H1 (cell line): ENCODE data around the gene NDC1. TPM values are rescaled to one million over a fixed set of nuclear protein-coding genes. Genes with fewer than 3 reads are reported as not detected.

Experiments
- CTCF ChIA-PET: fragments of 300-600 bp; sonication (Branson Sonifier 250); formaldehyde crosslinking; loops from one replicate; lab custom pipeline; 2021; ENCODE audit not compliant: partially characterized antibody; lab: Charles Lee
- POLR2A ChIA-PET: fragments of 300-600 bp; sonication (Branson Sonifier 250); formaldehyde crosslinking; loops from one replicate; lab custom pipeline; 2021; ENCODE audit warnings: inconsistent platforms; ENCODE audit not compliant: partially characterized antibody; lab: Charles Lee
- DNase-seq, 2 experiments: peaks; one replicate each; pipeline versions ENCODE4 v3.0.0 to v3.0.0-alpha.2; 2010 to 2022; ENCODE audit warnings: low spot score in 2 of 2, low read depth in 1 of 2, mixed read lengths in 1 of 2
- FAIRE-seq: peaks from 2 replicates; lab custom pipeline; 2011; peaks lifted over from hg19 to GRCh38; lab: Jason Lieb, UNC
- H2AFZ ChIP-seq: 2 replicates; pipeline ENCODE4 v1.8.1; 2012; ENCODE audit warnings: low read length, inconsistent platforms
- H2AK5ac ChIP-seq: 2 replicates; pipeline ENCODE4 v1.6.1; 2013; ENCODE audit warnings: low read depth, low read length
- H2BK120ac ChIP-seq: replicated peaks from 2 replicates; pipeline ENCODE3; 2013; ENCODE audit warnings: low read depth, low read length, inconsistent platforms
- H2BK12ac ChIP-seq: 2 replicates; pipeline ENCODE4 v1.6.1; 2013; ENCODE audit warnings: low read depth, low read length
- H2BK15ac ChIP-seq: 2 replicates; pipeline ENCODE4 v1.6.1; 2013; ENCODE audit warnings: low read length
- H2BK20ac ChIP-seq: 2 replicates; pipeline ENCODE4 v1.6.1; 2013; ENCODE audit warnings: low read length
- H2BK5ac ChIP-seq: 2 replicates; pipeline ENCODE4 v1.6.1; 2013; ENCODE audit warnings: low read depth, low read length
- H3K14ac ChIP-seq: 2 replicates; pipeline ENCODE4 v1.6.1; 2013; ENCODE audit warnings: inconsistent platforms; ENCODE audit not compliant: insufficient read length
- H3K18ac ChIP-seq: 2 replicates; pipeline ENCODE4 v1.6.1; 2013; ENCODE audit warnings: low read length; ENCODE audit errors: extremely low read depth
- H3K23ac ChIP-seq: 2 replicates; pipeline ENCODE4 v1.6.1; 2013; ENCODE audit warnings: inconsistent platforms; ENCODE audit not compliant: insufficient read length
- H3K23me2 ChIP-seq: 2 replicates; pipeline ENCODE4 v1.6.1; 2013; ENCODE audit warnings: low read depth, low read length
- H3K27ac ChIP-seq: 2 replicates; pipeline ENCODE4 v1.6.1; 2011; ENCODE audit warnings: low read depth, low read length, inconsistent platforms
- H3K27me3 ChIP-seq, 4 experiments: replicated peaks in 1 of 4; 1 replicate in 1 of 4; 2 replicates in 3 of 4; pipeline versions ENCODE4 v1.6.1 to v1.8.1; 2011 to 2013; ENCODE audit warnings: low read length in 3 of 4, mild to moderate bottlenecking in 3 of 4, inconsistent platforms in 2 of 4, mixed read lengths in 2 of 4, moderate library complexity in 1 of 4; ENCODE audit not compliant: control insufficient read depth in 3 of 4, insufficient read depth in 3 of 4; ENCODE audit errors: extremely low read depth in 1 of 4
- H3K36me3 ChIP-seq, 4 experiments: 2 replicates each; pipeline versions ENCODE4 v1.6.1 to v1.8.1; 2011 to 2013; ENCODE audit warnings: mild to moderate bottlenecking in 4 of 4, low read length in 3 of 4, moderate library complexity in 2 of 4, control low read depth in 1 of 4, inconsistent platforms in 1 of 4; ENCODE audit not compliant: insufficient read depth in 4 of 4, control insufficient read depth in 2 of 4
- H3K4ac ChIP-seq: replicated peaks from 2 replicates; pipeline ENCODE3; 2013; ENCODE audit warnings: low read length, low read depth, mixed read lengths, inconsistent platforms; ENCODE audit not compliant: insufficient read length
- H3K4me1 ChIP-seq, 4 experiments: replicated peaks in 1 of 4; 1 replicate in 1 of 4; 2 replicates in 3 of 4; pipeline versions ENCODE4 v1.6.1 to v1.8.1; 2011 to 2013; ENCODE audit warnings: low read length in 3 of 4, inconsistent platforms in 2 of 4, mixed read lengths in 1 of 4; ENCODE audit not compliant: insufficient read depth in 4 of 4, control insufficient read depth in 3 of 4
- H3K4me2 ChIP-seq, 2 experiments: 2 replicates each; pipeline versions ENCODE4 v1.6.1 to v1.8.1; 2011 to 2013; ENCODE audit warnings: low read depth in 2 of 2, low read length in 2 of 2, control low read depth in 1 of 2, inconsistent platforms in 1 of 2, mild to moderate bottlenecking in 1 of 2; ENCODE audit not compliant: insufficient read depth in 1 of 2
- H3K4me3 ChIP-seq, 4 experiments: fragments of 200-600, 300-600 bp in 1 of 4; sonication (generic), shearing (Covaris generic), sonication (Bioruptor Twin) in 1 of 4; 2 replicates each; pipeline versions ENCODE4 v1.5.1 to v1.8.1; 2011 to 2016; ENCODE audit warnings: low read length in 4 of 4, low read depth in 3 of 4, control low read depth in 2 of 4, inconsistent platforms in 2 of 4, mild to moderate bottlenecking in 2 of 4, mixed read lengths in 1 of 4, moderate library complexity in 1 of 4; ENCODE audit not compliant: insufficient read depth in 2 of 4; ENCODE audit errors: extremely low read depth in 1 of 4
- H3K56ac ChIP-seq: replicated peaks from 2 replicates; pipeline ENCODE3; 2013; ENCODE audit warnings: low read depth, mild to moderate bottlenecking, mixed read lengths, low read length, inconsistent platforms; ENCODE audit not compliant: insufficient read length
- H3K79me1 ChIP-seq: 2 replicates; pipeline ENCODE4 v1.6.1; 2013; ENCODE audit warnings: low read depth, low read length, control low read depth
- H3K79me2 ChIP-seq, 2 experiments: 2 replicates each; pipeline versions ENCODE4 v1.6.1 to v1.8.1; 2012 to 2013; ENCODE audit warnings: low read length in 2 of 2, mild to moderate bottlenecking in 2 of 2, inconsistent platforms in 1 of 2; ENCODE audit not compliant: insufficient read depth in 2 of 2, control insufficient read depth in 1 of 2
- H3K9ac ChIP-seq, 4 experiments: replicated peaks in 1 of 4; 1 replicate in 1 of 4; 2 replicates in 3 of 4; pipeline versions ENCODE4 v1.6.1 to v1.8.1; 2011 to 2013; ENCODE audit warnings: low read depth in 3 of 4, low read length in 3 of 4, control low read depth in 2 of 4, mild to moderate bottlenecking in 2 of 4, moderate library complexity in 2 of 4, inconsistent platforms in 1 of 4; ENCODE audit errors: extremely low read depth in 1 of 4
- H3K9me3 ChIP-seq, 2 experiments: 2 replicates each; pipeline versions ENCODE4 v1.6.1 to v1.8.1; 2012 to 2013; ENCODE audit warnings: mild to moderate bottlenecking in 2 of 2, moderate library complexity in 2 of 2, control low read depth in 1 of 2, inconsistent platforms in 1 of 2, low read depth in 1 of 2, low read length in 1 of 2, mixed read lengths in 1 of 2; ENCODE audit not compliant: insufficient read depth in 2 of 2
- H4K20me1 ChIP-seq, 2 experiments: replicated peaks in 1 of 2; 2 replicates each; pipeline versions ENCODE3 to v1.8.1; 2011 to 2013; ENCODE audit warnings: inconsistent platforms in 2 of 2, low read length in 2 of 2, mild to moderate bottlenecking in 1 of 2; ENCODE audit not compliant: insufficient read depth in 2 of 2, control insufficient read depth in 1 of 2
- H4K5ac ChIP-seq: 2 replicates; pipeline ENCODE4 v1.6.1; 2013; ENCODE audit warnings: low read length, low read depth, mixed read lengths, inconsistent platforms; ENCODE audit not compliant: insufficient read length
- H4K8ac ChIP-seq: 2 replicates; pipeline ENCODE4 v1.8.0; 2013; ENCODE audit warnings: mild to moderate bottlenecking, moderate library complexity, low read length, inconsistent platforms; ENCODE audit not compliant: insufficient read depth; ENCODE audit errors: extremely low read depth
- H4K91ac ChIP-seq: replicated peaks from 2 replicates; pipeline ENCODE3; 2013; ENCODE audit warnings: low read length, mixed read lengths, inconsistent platforms; ENCODE audit not compliant: insufficient read length
- BCL11A ChIP-seq, 2 experiments: IDR thresholded peaks; one replicate each; pipeline ENCODE4 v1.6.1; 2011; ENCODE audit warnings: low read depth in 2 of 2, low read length in 2 of 2, mild to moderate bottlenecking in 2 of 2
- CEBPB ChIP-seq: IDR thresholded peaks from 2 replicates; pipeline ENCODE4 v1.6.1; 2012; ENCODE audit warnings: low read depth, low read length
- HDAC2 ChIP-seq, 2 experiments: fragments of 300-600 bp in 1 of 2; sonication (generic) in 1 of 2; IDR thresholded peaks; 2 replicates each; pipeline ENCODE4 v1.6.1; 2011 to 2012; ENCODE audit warnings: low read depth in 2 of 2, low read length in 2 of 2, mild to moderate bottlenecking in 2 of 2, moderate library complexity in 2 of 2, borderline replicate concordance in 1 of 2, inconsistent platforms in 1 of 2
- KDM1A ChIP-seq: fragments of 200-600, 300-600 bp; sonication (generic); IDR thresholded peaks from 2 replicates; pipeline ENCODE4 v1.7.1; 2016; ENCODE audit warnings: mild to moderate bottlenecking, low read length, borderline replicate concordance
- NANOG ChIP-seq: IDR thresholded peaks from 2 replicates; pipeline ENCODE4 v1.6.1; 2011; ENCODE audit warnings: low read length, low read depth, mild to moderate bottlenecking, inconsistent platforms; ENCODE audit not compliant: insufficient read depth, poor library complexity, severe bottlenecking
- SP2 ChIP-seq: IDR thresholded peaks from 2 replicates; pipeline ENCODE4 v1.6.1; 2012; ENCODE audit warnings: mild to moderate bottlenecking, low read length, inconsistent platforms
- WGBS, 2 experiments: shearing (Covaris generic) in 1 of 2; methylation state at CpG; one replicate each; pipeline versions ENCODE4 v1.1.6 to v1.1.7; 2013 to 2015; ENCODE audit warnings: low lambda C conversion rate in 2 of 2, mixed read lengths in 2 of 2, inconsistent platforms in 1 of 2, low coverage in 1 of 2, missing lambda C conversion rate in 1 of 2; ENCODE audit not compliant: insufficient replicate concordance in 2 of 2, insufficient coverage in 1 of 2, insufficient read length in 1 of 2; ENCODE audit errors: extremely low coverage in 1 of 2, missing lambda C conversion rate in 1 of 2; 5-methylcytosine and 5-hydroxymethylcytosine counted together
- polyA plus RNA-seq, 7 experiments: library from polyadenylated mRNA; depleted of rRNA in 3 of 7; stranded (reverse) in 5 of 7; unstranded in 2 of 7; fragments of >200 nt in 5 of 7; fragments of 200-250 nt in 2 of 7; gene quantifications; 1 replicate in 5 of 7; 2 replicates in 1 of 7; 4 replicates in 1 of 7; pipeline versions ENCODE4 v1.2.1 to v1.2.3, GENCODE V29; 2011 to 2013; ENCODE audit warnings: missing spikeins in 2 of 7, mixed read lengths in 2 of 7
- total RNA-seq: library from RNA; stranded (reverse); fragmentation: NEBNext Ultra II Directional; extraction: Animal tissue kit (Norgen Biotek cat#: 25700); gene quantifications from 2 replicates; pipeline ENCODE4 v1.2.1, GENCODE V29; 2021

Gene NDC1
- total and polyA plus RNA-seq, 2 of the 8 experiments (the other 6 are each of a cell fraction or from before 2014, with no cell fraction given) = 62.9 to 66.1 TPM

DNA sequence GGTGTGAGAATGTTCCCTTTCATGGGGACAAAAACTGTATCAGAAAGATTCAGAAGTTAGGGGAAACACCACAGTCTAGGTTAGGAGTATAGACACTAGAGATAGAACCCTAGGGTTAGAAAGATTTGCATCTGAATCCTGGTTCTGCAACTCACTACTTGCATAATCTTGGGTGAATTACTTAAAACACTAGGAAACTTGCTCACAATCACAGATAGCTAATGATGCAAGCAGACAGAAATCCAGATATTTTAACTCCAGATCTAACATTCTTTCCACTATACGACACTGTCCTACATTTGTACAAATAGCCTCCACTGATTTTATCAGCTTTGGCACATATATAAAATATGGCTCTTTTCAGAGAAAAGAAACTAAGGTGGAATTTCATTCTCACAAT lies 68.3 kb downstream of the NDC1 start:
- H3K23me2 ChIP-seq = no peaks in the 10 kb centered on the region
- H3K9ac ChIP-seq = no peak overlapping the region
- no peak overlapping the region for H3K4me3 ChIP-seq
- no peak overlapping the region for H2AFZ ChIP-seq
- no peak overlapping the region for H3K18ac ChIP-seq
- H2BK5ac ChIP-seq = no peak overlapping the region
- no peak overlapping the region for H2BK12ac ChIP-seq
- no peak overlapping the region for H3K4ac ChIP-seq
- H3K27ac ChIP-seq = no peak overlapping the region
- no peak for TF ChIP-seq BCL11A (IDR thresholded peaks at IDR 0.05; ENCODE audit: low read depth in 2 of 2, low read length in 2 of 2)
- no peak for TF ChIP-seq KDM1A
- no peak for TF ChIP-seq CEBPB
- TF ChIP-seq HDAC2 (IDR thresholded peaks at IDR 0.05; ENCODE audit: borderline replicate concordance in 1 of 2, low read depth in 2 of 2, low read length in 2 of 2) = no peak
- no peak for TF ChIP-seq NANOG
- no peak for TF ChIP-seq SP2
- TF ChIP-seq, all 59 proteins: peak for 0
- no peaks in the 10 kb centered on the region for H3K79me1 ChIP-seq
- no peak overlapping the region for H4K91ac ChIP-seq
- ChIA-PET POLR2A (no interaction called here), CTCF (interaction anchor here (0.5 to 1.5 kb wide), 3 partner anchors 17 to 190 kb away, joined by 3 to 5 read pairs (median 4); no protein-coding TSS in a partner anchor)
- H3K79me2 ChIP-seq = no peaks in the 10 kb centered on the region
- no peak overlapping the region for H2BK15ac ChIP-seq
- DNase-seq = no peak
- WGBS, 2 experiments = 85% methylated on average over 1 of the region's 1 CpG; no CpG with 5 or more reads in 1 of the 2 experiments
- no peak overlapping the region for H3K4me2 ChIP-seq
- H2BK20ac ChIP-seq = no peak overlapping the region
- H3K14ac ChIP-seq = no peak overlapping the region
- no peak overlapping the region for H2BK120ac ChIP-seq
- no peak overlapping the region for H3K56ac ChIP-seq
- FAIRE-seq = no peak
- peaks cover 6 to 48% (median 20%) of the 10 kb centered on the region in 4 experiments; a peak in 7 of 8 replicates for H3K36me3 ChIP-seq
- no peaks in the 10 kb centered on the region; a peak in 1 of 7 replicates for H3K4me1 ChIP-seq
- H4K8ac ChIP-seq = no peak overlapping the region
- no peak overlapping the region for H4K5ac ChIP-seq
- H3K27me3 ChIP-seq = no peaks in the 10 kb centered on the region
- no peaks in the 10 kb centered on the region for H3K9me3 ChIP-seq
- no peak overlapping the region for H3K23ac ChIP-seq
- no peak overlapping the region for H2AK5ac ChIP-seq
- H4K20me1 ChIP-seq = no peaks in the 10 kb centered on the region
